Calu3 (cell line): Measurements from ENCODE around the gene NCS1. TPM values are rescaled to one million over a fixed set of nuclear protein-coding genes. Genes with fewer than 3 reads are reported as not detected.

Experiments used
- BruUV-seq: library from RNA; stranded (reverse); fragments of 400-500 nt; replicated peaks from 2 replicates; lab custom pipeline; 2021; lab: Mats Ljungman, UMichigan
- CTCF ChIA-PET: fragments of 300-600 bp; sonication (Branson Sonifier 250); formaldehyde crosslinking; loops from one replicate; lab custom pipeline; 2022; ENCODE audit warnings: antibody characterized with exemption; lab: Charles Lee
- DNase-seq: peaks from one replicate; pipeline ENCODE4 v3.0.0; 2022
- H3K27ac Mint-ChIP-seq: one replicate; pipeline ENCODE4 v1.8.0; 2022; ENCODE audit warnings: mixed read lengths; ENCODE audit not compliant: unreplicated experiment
- H3K27me3 Mint-ChIP-seq: one replicate; pipeline ENCODE4 v1.8.0; 2022; ENCODE audit warnings: mixed read lengths; ENCODE audit not compliant: unreplicated experiment
- H3K36me3 Mint-ChIP-seq: one replicate; pipeline ENCODE4 v1.8.0; 2022; ENCODE audit warnings: mild to moderate bottlenecking, moderate library complexity, mixed read lengths; ENCODE audit not compliant: insufficient read depth, unreplicated experiment
- H3K4me1 Mint-ChIP-seq: one replicate; pipeline ENCODE4 v1.8.0; 2022; ENCODE audit warnings: mild to moderate bottlenecking, low read depth, mixed read lengths; ENCODE audit not compliant: unreplicated experiment
- H3K4me3 Mint-ChIP-seq: one replicate; pipeline ENCODE4 v1.8.0; 2022; ENCODE audit warnings: mild to moderate bottlenecking, low read depth, moderate library complexity, mixed read lengths; ENCODE audit not compliant: unreplicated experiment
- H3K9me3 Mint-ChIP-seq: one replicate; pipeline ENCODE4 v1.8.0; 2022; ENCODE audit warnings: low read depth, mixed read lengths; ENCODE audit not compliant: unreplicated experiment
- intact Hi-C: fragments of 100-400 bp; cut with micrococcal nuclease; formaldehyde crosslinking; loops from one replicate; pipeline ENCODE4 v1.10.0; 2022; ENCODE audit not compliant: unreplicated experiment
- total RNA-seq: library from RNA; stranded (reverse); gene quantifications from 2 replicates; pipeline ENCODE4 v1.2.3, GENCODE V29; 2022
- TF ChIP-seq, protein P1 (sequence below): fragments of 200-600 bp; IDR thresholded peaks from one replicate; pipeline ENCODE4 v1.8.0; 2022; ENCODE audit warnings: antibody characterized with exemption; ENCODE audit not compliant: unreplicated experiment

The NCS1 gene
- total RNA-seq, 1 experiment from 2014 or later: 16.1 TPM

- Mint-ChIP-seq H3K36me3 (no peaks in the 10 kb centered on the region), H3K27me3 (peaks cover 32% of the 10 kb centered on the region), H3K9me3 (no peaks in the 10 kb centered on the region), H3K4me1 (no peaks in the 10 kb centered on the region), H3K4me3 (no peak overlapping the region), H3K27ac (no peak overlapping the region)
- intact Hi-C loops: no loop called here
- BruUV-seq: no TSS peak
- TF ChIP-seq, protein P1, sequence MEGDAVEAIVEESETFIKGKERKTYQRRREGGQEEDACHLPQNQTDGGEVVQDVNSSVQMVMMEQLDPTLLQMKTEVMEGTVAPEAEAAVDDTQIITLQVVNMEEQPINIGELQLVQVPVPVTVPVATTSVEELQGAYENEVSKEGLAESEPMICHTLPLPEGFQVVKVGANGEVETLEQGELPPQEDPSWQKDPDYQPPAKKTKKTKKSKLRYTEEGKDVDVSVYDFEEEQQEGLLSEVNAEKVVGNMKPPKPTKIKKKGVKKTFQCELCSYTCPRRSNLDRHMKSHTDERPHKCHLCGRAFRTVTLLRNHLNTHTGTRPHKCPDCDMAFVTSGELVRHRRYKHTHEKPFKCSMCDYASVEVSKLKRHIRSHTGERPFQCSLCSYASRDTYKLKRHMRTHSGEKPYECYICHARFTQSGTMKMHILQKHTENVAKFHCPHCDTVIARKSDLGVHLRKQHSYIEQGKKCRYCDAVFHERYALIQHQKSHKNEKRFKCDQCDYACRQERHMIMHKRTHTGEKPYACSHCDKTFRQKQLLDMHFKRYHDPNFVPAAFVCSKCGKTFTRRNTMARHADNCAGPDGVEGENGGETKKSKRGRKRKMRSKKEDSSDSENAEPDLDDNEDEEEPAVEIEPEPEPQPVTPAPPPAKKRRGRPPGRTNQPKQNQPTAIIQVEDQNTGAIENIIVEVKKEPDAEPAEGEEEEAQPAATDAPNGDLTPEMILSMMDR: no peak
- CTCF ChIA-PET: interaction anchor here (0.6 kb wide), 1 partner anchor 10 kb away, joined by 3 read pairs; no protein-coding TSS in a partner anchor
- no peak for DNase-seq
Measured at GRCh38 chr9:130143279-130143893, 28.8 kb upstream of the NCS1 start.

DNA sequence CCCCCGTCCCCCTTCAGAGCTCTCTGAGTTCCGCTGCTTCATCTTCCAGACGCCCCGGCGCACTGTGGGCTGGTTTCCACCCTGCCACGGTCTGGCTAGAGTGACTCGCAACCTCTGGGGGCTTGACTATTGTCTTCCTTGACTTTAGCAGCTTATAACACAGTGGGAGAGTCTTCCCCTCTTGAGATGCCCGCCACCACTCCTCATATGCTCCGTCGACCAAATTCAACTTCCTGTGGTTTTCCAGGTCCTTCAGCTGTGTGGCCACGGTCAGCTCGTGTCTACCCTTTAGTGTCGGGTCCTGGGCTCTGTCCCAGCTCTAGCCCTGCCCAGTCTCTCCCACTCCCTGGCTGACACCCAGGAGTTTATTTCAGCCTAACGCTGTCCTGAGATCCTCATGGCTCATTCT lies 28.2 kb upstream of the NCS1 start:
- no peak overlapping the region for H3K27ac Mint-ChIP-seq
- peaks cover 32% of the 10 kb centered on the region for H3K27me3 Mint-ChIP-seq
- no TSS peak for BruUV-seq
- no peak for DNase-seq
- H3K4me1 Mint-ChIP-seq: no peaks in the 10 kb centered on the region
- CTCF ChIA-PET: interaction anchor here (0.6 to 0.7 kb wide), 2 partner anchors 9 to 193 kb away, joined by 3 to 6 read pairs; no protein-coding TSS in a partner anchor
- no peaks in the 10 kb centered on the region for H3K36me3 Mint-ChIP-seq
- no peak overlapping the region for H3K4me3 Mint-ChIP-seq
- intact Hi-C loops: no loop called here
- no peaks in the 10 kb centered on the region for H3K9me3 Mint-ChIP-seq
- TF ChIP-seq, protein P1: no peak

- TF ChIP-seq, protein P1: no peak
- no peak for DNase-seq
- H3K4me1 Mint-ChIP-seq: no peaks in the 10 kb centered on the region
- no TSS peak for BruUV-seq
- peaks cover 32% of the 10 kb centered on the region for H3K27me3 Mint-ChIP-seq
- no peaks in the 10 kb centered on the region for H3K9me3 Mint-ChIP-seq
- intact Hi-C loops: no loop called here
- H3K36me3 Mint-ChIP-seq: no peaks in the 10 kb centered on the region
- no peak overlapping the region for H3K4me3 Mint-ChIP-seq
- H3K27ac Mint-ChIP-seq: no peak overlapping the region
- CTCF ChIA-PET: interaction anchor here (0.7 to 0.8 kb wide), 2 partner anchors 11 to 192 kb away, joined by 3 to 6 read pairs; no protein-coding TSS in a partner anchor
Measured at GRCh38 chr9:130144703-130145102, 27.5 kb upstream of the NCS1 start.

- TF ChIP-seq, protein P1: no peak
- H3K9me3 Mint-ChIP-seq: no peaks in the 10 kb centered on the region
- peaks cover 32% of the 10 kb centered on the region for H3K27me3 Mint-ChIP-seq
- H3K36me3 Mint-ChIP-seq: no peaks in the 10 kb centered on the region
- CTCF ChIA-PET: interaction anchor here (0.6 kb wide), 1 partner anchor 91 kb away, joined by 3 read pairs; no protein-coding TSS in a partner anchor
- no peak overlapping the region for H3K4me3 Mint-ChIP-seq
- H3K4me1 Mint-ChIP-seq: no peaks in the 10 kb centered on the region
- intact Hi-C loops: no loop called here
- H3K27ac Mint-ChIP-seq: no peak overlapping the region
- DNase-seq: no peak
- BruUV-seq: no TSS peak
Measured at GRCh38 chr9:130145658-130146057, 26.5 kb upstream of the NCS1 start.
